HG03521 (cell line): ENCODE measurements around the gene ACAT2.
"Not testable (repeated sequence)": the region's sequence is repeated elsewhere in the genome, so short reads cannot be mapped to it uniquely, and the experiment has no call there.

Experiments used
- ATAC-seq: cut with Tn5 transposase; IDR thresholded peaks from one replicate; pipeline ENCODE4 v1.9.1; 2021; ENCODE audit warnings: mild to moderate bottlenecking, moderate library complexity; ENCODE audit not compliant: unreplicated experiment

Gene ACAT2

GRCh38 chr6:159806021-159806458 is 44.2 kb downstream of the ACAT2 start:
- no peak for ATAC-seq

DNA sequence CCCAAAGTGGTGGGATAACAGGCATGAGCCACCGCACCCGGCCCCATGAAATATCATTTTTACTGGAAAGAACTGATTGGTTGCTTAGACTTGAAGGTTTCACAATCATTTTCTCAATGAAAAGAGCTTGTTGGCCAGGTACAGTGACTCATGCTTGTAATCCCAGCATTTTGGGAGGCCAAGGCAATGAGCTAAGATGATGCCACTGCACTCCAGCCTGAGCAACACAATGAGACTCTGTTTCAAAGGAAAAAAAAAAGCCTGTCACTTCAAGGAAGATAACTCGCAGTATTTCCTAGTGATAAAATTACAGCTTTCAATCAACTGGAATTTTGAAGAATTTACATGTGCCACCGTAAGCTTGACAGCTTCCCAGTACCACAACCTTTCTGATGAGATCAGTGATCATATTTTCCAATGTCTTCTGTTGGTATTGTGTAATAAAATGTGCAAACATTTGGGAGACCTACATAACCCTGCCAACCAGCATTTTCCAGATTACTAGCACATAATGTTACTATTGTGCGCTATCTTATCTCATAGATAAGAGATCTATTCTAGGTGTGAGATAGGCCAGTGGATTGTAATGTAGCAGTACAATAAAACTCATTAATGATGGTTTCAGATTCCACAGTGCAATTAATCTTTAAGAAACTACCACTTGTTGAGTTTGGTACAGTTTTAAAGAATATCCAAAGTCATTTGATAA is 45.5 kb downstream of the ACAT2 start:
- ATAC-seq: no peak

GRCh38 chr6:159808647-159809046 is 46.8 kb downstream of the ACAT2 start:
- no peak for ATAC-seq

DNA sequence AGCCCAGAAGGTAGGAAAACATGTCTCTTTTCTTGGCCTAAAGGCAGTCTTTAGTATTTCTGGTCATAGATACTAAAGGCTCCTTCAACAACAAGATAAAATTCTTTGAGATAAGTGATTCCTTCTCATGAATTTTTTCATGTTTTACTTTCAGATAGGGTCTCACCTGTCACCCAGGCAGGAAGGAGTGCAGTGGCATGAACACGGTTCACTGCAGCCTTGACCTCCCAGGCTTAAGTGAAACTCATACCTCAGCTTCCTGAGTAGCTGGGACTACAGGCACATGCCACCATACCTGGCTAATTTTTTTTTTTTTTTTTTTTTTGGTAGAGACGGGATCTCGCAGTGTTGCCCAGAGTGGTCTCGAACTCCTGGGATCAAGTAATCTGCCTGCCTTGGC is 47.3 kb downstream of the ACAT2 start:
- no peak for ATAC-seq

DNA sequence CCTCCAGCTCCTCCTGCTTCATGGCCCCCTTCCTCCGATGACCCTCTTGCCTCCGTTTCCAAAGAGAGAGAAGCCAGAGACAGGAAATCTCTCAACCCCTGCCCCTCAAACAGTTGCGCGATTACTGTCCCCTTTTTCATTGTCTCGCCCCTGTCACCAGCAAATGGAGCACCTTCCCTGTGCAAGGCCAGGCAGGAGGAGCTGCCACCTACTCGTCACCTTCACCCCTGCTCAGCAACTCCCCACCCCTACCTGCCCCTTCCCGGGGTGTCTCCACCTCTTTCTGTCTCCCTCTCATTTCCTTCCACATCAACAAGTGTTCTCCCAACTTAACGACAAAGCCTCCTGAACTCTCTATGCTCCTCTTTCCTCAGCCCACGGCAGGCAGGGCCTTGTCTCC is 51.9 kb downstream of the ACAT2 start:
- no peak for ATAC-seq

DNA sequence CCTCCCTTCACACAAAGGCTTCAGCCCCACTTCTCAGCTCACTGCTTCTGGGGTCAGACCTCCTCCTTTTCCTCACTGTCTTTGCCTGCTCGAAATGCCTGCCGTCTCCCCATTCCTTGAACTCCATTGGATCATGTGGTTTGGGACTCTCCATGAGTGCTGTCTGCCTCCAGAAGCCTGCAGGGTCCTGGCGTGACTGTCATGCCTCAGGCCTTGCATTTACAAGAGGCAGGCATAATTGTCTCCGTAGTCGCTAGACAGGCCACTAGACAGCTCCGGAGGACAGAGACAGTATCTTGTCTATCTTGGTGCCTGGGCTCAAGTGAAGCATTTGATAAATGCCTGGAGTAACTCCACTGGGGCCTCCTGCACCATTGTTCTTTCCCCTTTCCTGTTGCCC is 53.6 kb downstream of the ACAT2 start:
- ATAC-seq: no peak

- not testable (repeated sequence) for ATAC-seq
Observed at GRCh38 chr6:159816775-159817174, 54.9 kb downstream of the ACAT2 start.

GRCh38 chr6:159817951-159818739 is 56.3 kb downstream of the ACAT2 start:
- ATAC-seq: no peak

DNA sequence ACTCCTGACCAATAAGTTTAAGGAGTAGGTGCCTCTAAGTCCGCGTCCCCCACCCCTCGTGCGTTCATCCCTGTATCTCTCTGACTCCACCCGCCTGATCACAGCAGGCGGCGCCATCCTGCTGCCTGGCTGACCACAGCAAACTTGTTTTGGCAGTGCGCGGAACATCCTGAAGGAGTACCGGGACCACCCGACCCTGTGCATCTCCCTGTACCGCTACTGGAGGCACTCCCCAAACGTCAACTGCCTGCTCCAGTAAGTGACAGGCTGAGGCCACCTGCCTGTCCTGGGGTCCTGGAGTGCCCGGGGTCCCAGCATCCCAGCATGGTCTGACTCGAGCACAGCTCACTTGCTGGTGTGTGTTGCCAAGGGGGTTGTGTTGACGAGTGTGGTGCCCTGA is 57.3 kb downstream of the ACAT2 start:
- ATAC-seq: no peak

GRCh38 chr6:159819932-159820640 is 58.2 kb downstream of the ACAT2 start:
- no peak for ATAC-seq

GRCh38 chr6:159821122-159821521 is 59.3 kb downstream of the ACAT2 start:
- no peak for ATAC-seq

DNA sequence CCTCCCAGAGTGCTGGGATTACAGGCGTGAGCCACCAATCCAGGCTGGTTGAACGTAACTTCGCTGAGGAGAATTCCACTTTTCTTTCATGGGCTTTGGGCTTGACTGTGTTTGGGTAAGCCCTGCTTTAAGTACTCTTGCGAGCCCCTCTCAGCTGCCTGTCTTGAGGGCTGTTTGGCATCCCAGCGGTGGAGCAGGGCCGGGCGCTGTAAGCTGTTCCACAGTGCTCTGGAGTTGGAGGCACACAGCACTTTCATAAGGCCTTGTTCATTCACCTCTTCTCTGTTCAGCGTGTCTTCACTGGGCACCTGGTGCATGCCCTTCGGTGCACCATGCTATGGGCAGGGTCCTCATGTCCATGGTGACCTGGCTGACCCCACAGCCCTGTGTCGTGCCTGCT is 59.9 kb downstream of the ACAT2 start:
- no peak for ATAC-seq

DNA sequence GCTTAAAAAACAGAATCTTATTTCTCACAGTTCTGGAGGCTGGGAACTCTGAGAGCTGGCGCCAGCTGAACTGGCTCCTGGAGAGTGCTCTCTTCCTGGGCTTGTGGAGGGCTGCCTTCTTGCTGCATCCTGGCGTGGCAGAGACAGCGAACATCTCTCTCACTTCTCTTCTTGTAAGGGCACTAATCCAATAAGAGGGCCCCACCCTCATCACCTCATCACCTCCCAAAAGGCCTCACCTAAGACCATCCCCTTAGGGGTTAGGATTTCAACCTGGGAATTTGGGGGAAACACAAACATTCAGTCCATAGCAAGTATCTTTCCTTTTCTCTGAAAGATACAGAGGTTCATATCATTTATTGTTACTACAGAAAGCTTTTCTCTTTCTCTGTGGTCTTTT is 62.1 kb downstream of the ACAT2 start:
- ATAC-seq: no peak

DNA sequence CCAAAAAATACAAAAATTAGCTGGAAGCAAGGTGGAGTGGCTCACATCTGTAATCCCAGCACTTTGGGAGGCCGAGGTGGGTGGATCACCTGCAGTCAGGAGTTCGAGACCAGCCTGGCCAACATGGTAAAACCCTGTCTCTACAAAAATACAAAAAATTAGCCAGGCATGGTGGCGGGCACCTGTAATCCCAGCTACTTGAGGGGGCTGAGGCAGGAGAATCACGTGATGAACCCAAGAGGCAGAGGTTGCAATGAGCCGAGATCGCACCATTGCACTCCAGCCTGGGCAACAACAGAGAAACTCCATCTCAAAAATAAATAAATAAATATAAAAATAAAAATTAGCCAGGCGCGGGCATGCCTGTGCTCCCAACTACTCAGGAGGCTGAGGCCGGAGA is 62.8 kb downstream of the ACAT2 start:
- ATAC-seq: not testable (repeated sequence)

DNA sequence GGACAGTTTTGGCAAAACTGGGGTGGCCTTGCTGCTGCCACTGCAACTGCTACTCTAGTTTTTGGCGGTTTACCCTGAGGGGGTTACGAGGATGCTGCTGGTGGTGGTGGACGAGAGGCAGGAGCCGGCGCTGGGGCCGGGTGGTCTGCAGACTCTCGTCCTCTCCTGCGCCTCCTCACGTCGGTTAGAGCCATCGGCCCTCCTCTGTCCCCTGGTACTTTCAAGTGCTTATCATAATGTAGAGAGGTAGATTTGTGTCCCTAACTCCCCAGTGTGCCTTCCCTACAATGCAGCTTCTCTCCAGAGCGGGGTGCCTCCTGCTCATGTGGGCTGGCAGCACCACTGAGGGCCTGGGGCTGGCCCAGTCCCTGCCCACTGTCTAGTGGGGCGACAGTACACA is 64.2 kb downstream of the ACAT2 start:
- no peak for ATAC-seq

DNA sequence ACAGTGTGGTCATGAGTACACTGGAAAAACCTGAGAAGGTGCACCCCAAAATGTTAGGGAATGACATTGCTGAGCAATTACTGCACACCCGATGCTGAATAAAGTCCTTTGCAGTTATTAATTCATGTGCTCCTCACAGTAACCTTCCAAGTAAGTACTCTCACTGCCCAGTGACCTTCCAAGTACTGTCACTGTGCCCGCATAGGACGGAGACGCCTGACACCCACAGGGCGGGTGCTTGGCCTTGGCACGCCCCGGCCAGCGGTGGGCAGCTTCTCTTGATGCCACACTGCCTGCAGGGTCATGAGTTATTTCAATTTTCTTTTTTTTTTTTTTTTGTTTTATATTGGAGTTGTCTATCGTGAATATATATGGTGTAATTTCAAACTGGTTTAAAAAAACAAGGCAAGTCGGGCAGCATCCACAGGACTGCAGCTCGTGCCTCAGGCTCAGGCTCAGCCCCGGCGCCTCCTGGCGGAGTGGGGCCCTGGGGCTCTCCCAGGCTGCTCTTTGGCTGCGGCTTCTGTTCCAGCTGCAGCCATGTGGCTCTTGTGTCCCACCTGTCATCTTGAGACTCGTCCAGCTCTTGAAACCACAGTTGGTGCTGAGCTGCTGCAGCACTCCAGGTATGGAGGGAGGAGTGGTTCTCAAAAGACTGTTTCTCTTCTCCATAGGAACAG is 65.3 kb downstream of the ACAT2 start:
- no peak for ATAC-seq

- no peak for ATAC-seq
Observed at GRCh38 chr6:159828074-159828473, 66.2 kb downstream of the ACAT2 start.
